Activated naive CD8-positive, alpha-beta T cell treated with anti-CD3 and anti-CD28 coated beads, Interleukin-2, amount 10 ng/mL, durations not matched to agents 7 days and 5 days (primary cell): Measurements from ENCODE around the gene GPR62. TPM values are rescaled to one million over a fixed set of nuclear protein-coding genes. Genes with fewer than 3 reads are reported as not detected.

Source experiments
- ATAC-seq: fragments of 150-1000 bp; cut with Tn5 transposase; one replicate; pipeline ENCODE4 v1.10.0; 2021; ENCODE audit warnings: low read depth, moderate library complexity
- POLR2A ChIA-PET: fragments of 350-600 bp; sonication (Branson Sonifier 250); formaldehyde crosslinking; loops from one replicate; lab custom pipeline; 2021; ENCODE audit warnings: antibody characterized with exemption; lab: Charles Lee
- DNase-seq: peaks from one replicate; pipeline ENCODE4 v3.0.0; 2021
- H3K27ac Mint-ChIP-seq: one replicate; pipeline ENCODE4 v1.8.0; 2022; ENCODE audit warnings: mild to moderate bottlenecking, mixed read lengths
- H3K27me3 Mint-ChIP-seq: one replicate; pipeline ENCODE4 v1.8.0; 2022; ENCODE audit warnings: mild to moderate bottlenecking, moderate library complexity, mixed read lengths
- H3K36me3 Mint-ChIP-seq: one replicate; pipeline ENCODE4 v1.8.0; 2021; ENCODE audit warnings: mild to moderate bottlenecking, mixed read lengths
- H3K4me1 Mint-ChIP-seq: one replicate; pipeline ENCODE4 v1.8.0; 2021; ENCODE audit warnings: mixed read lengths
- H3K4me3 Mint-ChIP-seq: one replicate; pipeline ENCODE4 v1.8.0; 2022; ENCODE audit warnings: mild to moderate bottlenecking, moderate library complexity, mixed read lengths
- H3K9me3 Mint-ChIP-seq: one replicate; pipeline ENCODE4 v1.8.0; 2021; ENCODE audit warnings: mixed read lengths
- total RNA-seq, 2 experiments: library from RNA; stranded (reverse); gene quantifications; one replicate each; pipeline ENCODE4 v1.2.3, GENCODE V29; 2021

Gene GPR62
- total RNA-seq, 2 experiments from 2014 or later = not detected

GRCh38 chr3:51934139-51934850 lies 20.9 kb upstream of the GPR62 start:
- H3K27ac Mint-ChIP-seq = no peak overlapping the region

DNA sequence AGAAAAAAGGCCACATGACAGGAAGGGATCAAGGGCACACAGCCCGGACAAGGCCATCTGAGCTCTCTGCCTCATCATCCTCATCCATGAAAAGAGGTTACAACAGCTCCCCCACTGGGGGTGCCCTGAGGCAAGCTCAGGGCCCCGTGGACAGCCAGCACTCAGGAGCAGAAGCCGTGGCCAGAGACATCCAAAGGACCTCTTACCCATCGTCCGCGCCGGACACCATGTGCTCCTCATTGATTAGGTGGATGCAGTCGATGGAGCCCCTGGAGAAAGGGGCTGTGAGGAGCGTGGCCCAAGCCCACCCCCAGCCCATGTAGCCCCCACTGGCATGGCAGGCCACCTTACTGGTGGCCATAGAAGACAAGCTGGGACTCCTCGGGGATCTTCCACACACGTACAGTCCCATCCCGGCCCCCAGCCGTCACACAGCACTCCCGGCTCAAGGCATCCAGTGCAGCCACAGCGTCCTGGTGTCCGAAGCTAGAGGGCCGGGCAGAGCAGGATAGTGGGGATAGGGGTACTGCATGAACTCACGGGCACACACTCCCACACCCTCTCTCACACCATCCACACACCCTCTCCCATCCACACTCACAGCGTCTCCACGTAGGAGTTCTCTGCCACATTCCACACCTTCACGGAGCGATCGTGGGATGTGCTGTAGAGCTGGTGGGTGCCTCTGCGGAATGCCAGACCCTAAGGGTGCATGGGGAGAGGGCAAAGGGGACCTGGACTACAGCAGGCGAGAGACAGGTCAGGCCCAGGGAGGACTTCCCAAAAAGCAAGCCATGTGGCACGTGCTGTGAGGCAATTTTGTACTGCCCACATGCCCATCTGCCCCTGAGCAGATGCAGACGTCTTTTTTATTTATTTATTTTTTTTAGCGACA lies 19.9 kb upstream of the GPR62 start:
- H3K4me3 Mint-ChIP-seq = no peak overlapping the region
- ATAC-seq (no peak), DNase-seq (no peak)
- no peak overlapping the region for H3K27ac Mint-ChIP-seq
- POLR2A ChIA-PET = no interaction called here
- H3K4me1 Mint-ChIP-seq = peaks cover 19% of the 10 kb centered on the region
- no peaks in the 10 kb centered on the region for H3K27me3 Mint-ChIP-seq
- H3K9me3 Mint-ChIP-seq = no peaks in the 10 kb centered on the region
- H3K36me3 Mint-ChIP-seq = peaks cover 20% of the 10 kb centered on the region

More at GRCh38 chr3:51934139-51934850, 20.9 kb upstream of the GPR62 start:
- Mint-ChIP-seq H3K4me1 (peaks cover 15% of the 10 kb centered on the region), H3K4me3 (no peak overlapping the region), H3K27me3 (no peaks in the 10 kb centered on the region), H3K36me3 (peaks cover 21% of the 10 kb centered on the region), H3K9me3 (no peaks in the 10 kb centered on the region)
- DNase-seq (no peak), ATAC-seq (no peak)
- POLR2A ChIA-PET = no interaction called here

GRCh38 chr3:51935886-51936755 lies 19.1 kb upstream of the GPR62 start:
- H3K27me3 Mint-ChIP-seq = no peaks in the 10 kb centered on the region
- no peak overlapping the region for H3K27ac Mint-ChIP-seq
- POLR2A ChIA-PET = interaction anchor here (0.6 kb wide), 1 partner anchor 36 kb away, joined by 3 read pairs; no protein-coding TSS in a partner anchor

DNA sequence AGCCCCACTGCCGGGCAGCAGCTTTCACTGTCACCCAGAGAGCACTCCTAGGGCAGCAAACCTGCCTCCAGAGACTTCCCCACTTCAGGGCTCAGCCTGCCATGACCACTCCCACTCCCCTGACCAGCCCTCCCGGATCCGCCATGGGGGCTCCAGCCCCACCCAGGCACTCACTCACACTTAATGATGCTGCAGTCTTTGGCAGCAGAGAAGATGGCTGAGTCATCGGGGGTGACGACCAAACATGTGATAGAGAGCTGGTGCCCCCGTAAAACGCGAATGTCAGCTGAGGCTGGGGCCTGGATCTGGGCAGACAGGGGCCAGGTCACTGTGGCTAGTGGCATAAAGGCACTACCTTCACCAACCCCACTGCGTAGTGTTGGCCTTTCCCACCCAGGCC lies 18.2 kb upstream of the GPR62 start:
- H3K36me3 Mint-ChIP-seq = peaks cover 20% of the 10 kb centered on the region
- H3K27me3 Mint-ChIP-seq = no peaks in the 10 kb centered on the region
- DNase-seq = no peak
- no peak for ATAC-seq
- peaks cover 29% of the 10 kb centered on the region for H3K4me1 Mint-ChIP-seq
- no peaks in the 10 kb centered on the region for H3K9me3 Mint-ChIP-seq
- H3K4me3 Mint-ChIP-seq = no peak overlapping the region
- H3K27ac Mint-ChIP-seq = peak overlapping the region; percentile 73
- POLR2A ChIA-PET = interaction anchor here (0.6 kb wide), 1 partner anchor 35 kb away, joined by 3 read pairs; no protein-coding TSS in a partner anchor

More at GRCh38 chr3:51935886-51936755, 19.1 kb upstream of the GPR62 start:
- ATAC-seq (no peak), DNase-seq (no peak)
- Mint-ChIP-seq H3K4me3 (no peak overlapping the region), H3K4me1 (peaks cover 27% of the 10 kb centered on the region), H3K9me3 (no peaks in the 10 kb centered on the region), H3K36me3 (peaks cover 20% of the 10 kb centered on the region)

GRCh38 chr3:51937611-51938450 lies 17.4 kb upstream of the GPR62 start:
- no peaks in the 10 kb centered on the region for H3K27me3 Mint-ChIP-seq
- H3K9me3 Mint-ChIP-seq = no peaks in the 10 kb centered on the region
- no peak overlapping the region for H3K4me3 Mint-ChIP-seq
- POLR2A ChIA-PET = no interaction called here
- peak overlapping the region; percentile 73 for H3K27ac Mint-ChIP-seq
- ATAC-seq = no peak
- peaks cover 20% of the 10 kb centered on the region for H3K36me3 Mint-ChIP-seq
- DNase-seq = no peak
- peaks cover 29% of the 10 kb centered on the region for H3K4me1 Mint-ChIP-seq

- H3K9me3 Mint-ChIP-seq = no peaks in the 10 kb centered on the region
- peaks cover 13% of the 10 kb centered on the region for H3K36me3 Mint-ChIP-seq
- H3K4me1 Mint-ChIP-seq = peaks cover 33% of the 10 kb centered on the region
- ATAC-seq (no peak), DNase-seq (no peak)
- H3K27ac Mint-ChIP-seq = peak overlapping the region; percentile 54
- no peak overlapping the region for H3K4me3 Mint-ChIP-seq
- POLR2A ChIA-PET = no interaction called here
- no peaks in the 10 kb centered on the region for H3K27me3 Mint-ChIP-seq
Observed at GRCh38 chr3:51938780-51939425, 16.3 kb upstream of the GPR62 start.

- H3K27me3 Mint-ChIP-seq = no peaks in the 10 kb centered on the region
- H3K4me1 Mint-ChIP-seq = peaks cover 36% of the 10 kb centered on the region
- H3K9me3 Mint-ChIP-seq = no peaks in the 10 kb centered on the region
- peak overlapping the region; percentile 91 for H3K4me3 Mint-ChIP-seq
- DNase-seq (no peak), ATAC-seq (no peak)
- peak overlapping the region; percentile 48 for H3K27ac Mint-ChIP-seq
- peaks cover 13% of the 10 kb centered on the region for H3K36me3 Mint-ChIP-seq
- POLR2A ChIA-PET = interaction anchor here (1.1 to 5.2 kb wide), 7 partner anchors 13 to 55 kb away, joined by 4 to 41 read pairs (median 13); partner anchors contain the start of genes ABHD14A, ABHD14B, ACY1 and PCBP4
Observed at GRCh38 chr3:51940648-51941462, 14.3 kb upstream of the GPR62 start.

DNA sequence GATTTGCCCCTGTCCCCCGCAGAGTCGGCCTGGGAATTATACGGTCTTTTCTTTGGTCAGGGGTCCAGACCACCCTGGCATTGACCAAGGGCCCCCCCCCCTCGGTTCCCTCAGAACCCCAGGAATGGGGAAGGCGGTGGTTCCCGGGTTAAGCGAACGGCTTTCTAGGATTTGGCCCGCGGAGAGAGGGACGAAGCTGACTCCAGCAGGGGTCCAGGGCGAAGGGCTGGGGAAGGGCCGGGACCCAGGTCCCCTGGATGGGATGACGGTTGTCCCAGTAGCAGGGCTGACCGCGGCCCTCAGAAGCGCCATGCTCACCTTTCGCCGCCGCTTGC lies 13.8 kb upstream of the GPR62 start:
- peak overlapping the region; percentile 91 for H3K4me3 Mint-ChIP-seq
- POLR2A ChIA-PET = interaction anchor here (1.1 to 5.2 kb wide), 7 partner anchors 12 to 54 kb away, joined by 4 to 41 read pairs (median 13); partner anchors contain the start of genes ABHD14A, ABHD14B, ACY1 and PCBP4
- H3K9me3 Mint-ChIP-seq = no peaks in the 10 kb centered on the region
- peaks cover 36% of the 10 kb centered on the region for H3K4me1 Mint-ChIP-seq
- no peaks in the 10 kb centered on the region for H3K27me3 Mint-ChIP-seq
- peaks cover 13% of the 10 kb centered on the region for H3K36me3 Mint-ChIP-seq
- no peak for DNase-seq
- peak overlapping the region; percentile 48 for H3K27ac Mint-ChIP-seq
- ATAC-seq = no peak

- POLR2A ChIA-PET = interaction anchor here (0.9 to 5.2 kb wide), 13 partner anchors 12 to 1352 kb away, joined by 3 to 41 read pairs (median 6); partner anchors contain the start of genes ABHD14A, ABHD14B, ACY1 and DUSP7
- ATAC-seq = peak; percentile 94
- H3K27ac Mint-ChIP-seq = peak within 1 kb of the TSS; percentile 97
- H3K36me3 Mint-ChIP-seq = peaks cover 10% of the 10 kb centered on the region
- no peaks in the 10 kb centered on the region for H3K9me3 Mint-ChIP-seq
- H3K27me3 Mint-ChIP-seq = no peaks in the 10 kb centered on the region
- peak; percentile 99 for DNase-seq
- H3K4me1 Mint-ChIP-seq = peaks cover 36% of the 10 kb centered on the region
- H3K4me3 Mint-ChIP-seq = peak within 1 kb of the TSS; percentile 91
Observed at GRCh38 chr3:51941798-51942602, 13.2 kb upstream of the GPR62 start, which contains the start of the genes PARP3 and RRP9. TSS of gene PARP3 (plus strand) at chr3:51942363. CDS start at chr3:51943356, 993 bp downstream. TSS of gene RRP9 (minus strand) at chr3:51941904. CDS start at chr3:51941867, 37 bp downstream.
